AG08396 (cell line): ENCODE results near the gene RPS6KC1.
"Not testable (repeated sequence)": the region's sequence is repeated elsewhere in the genome, so short reads cannot be mapped to it uniquely, and the experiment has no call there.

Experiments
- DNase-seq: peaks from one replicate; pipeline ENCODE4 v3.0.0; 2012; ENCODE audit warnings: low spot score, mixed read lengths

RPS6KC1 gene

GRCh38 chr1:213051127-213051880, at the start of gene RPS6KC1:
Gene RPS6KC1 (plus strand): TSS chr1:213051241. CDS start chr1:213051405, 164 bp downstream.
- DNase-seq = peak; percentile 92

GRCh38 chr1:213003256-213003655, 47.8 kb upstream of the RPS6KC1 start:
- DNase-seq = no peak

- no peak for DNase-seq
Measured at GRCh38 chr1:213008564-213008963, 42.5 kb upstream of the RPS6KC1 start.

GRCh38 chr1:213014642-213015041, 36.4 kb upstream of the RPS6KC1 start:
- peak; percentile 16 for DNase-seq

- DNase-seq = peak; percentile 96
Measured at GRCh38 chr1:213015099-213016050, 35.7 kb upstream of the RPS6KC1 start, which contains the start of gene ANGEL2. Gene ANGEL2 (minus strand): TSS chr1:213015867. CDS start chr1:213015671, 196 bp downstream.

GRCh38 chr1:213017447-213018273, 33.4 kb upstream of the RPS6KC1 start:
- no peak for DNase-seq

GRCh38 chr1:213019450-213019849, 31.6 kb upstream of the RPS6KC1 start:
- DNase-seq = no peak

- DNase-seq = no peak
Measured at GRCh38 chr1:213020016-213020415, 31.0 kb upstream of the RPS6KC1 start.

GRCh38 chr1:213027024-213027423, 24.0 kb upstream of the RPS6KC1 start:
- not testable (repeated sequence) for DNase-seq

GRCh38 chr1:213032651-213033050, 18.4 kb upstream of the RPS6KC1 start:
- no peak for DNase-seq

GRCh38 chr1:213034713-213035112, 16.3 kb upstream of the RPS6KC1 start:
- no peak for DNase-seq

GRCh38 chr1:213035573-213035972, 15.5 kb upstream of the RPS6KC1 start:
- no peak for DNase-seq

GRCh38 chr1:213041443-213041842, 9.6 kb upstream of the RPS6KC1 start:
- no peak for DNase-seq

- DNase-seq = not testable (repeated sequence)
Measured at GRCh38 chr1:213045321-213046226, 5.5 kb upstream of the RPS6KC1 start.

- no peak for DNase-seq
Measured at GRCh38 chr1:213049232-213049631, 1.8 kb upstream of the RPS6KC1 start.

GRCh38 chr1:213050745-213051126, 305 bp upstream of the RPS6KC1 start:
- no peak for DNase-seq

- DNase-seq = no peak
Measured at GRCh38 chr1:213051881-213052202, 801 bp downstream of the RPS6KC1 start.

- DNase-seq = no peak
Measured at GRCh38 chr1:213053455-213053854, 2.4 kb downstream of the RPS6KC1 start.

- no peak for DNase-seq
Measured at GRCh38 chr1:213054142-213054541, 3.1 kb downstream of the RPS6KC1 start.

GRCh38 chr1:213054733-213055591, 3.9 kb downstream of the RPS6KC1 start:
- DNase-seq = no peak
